GM19043 (cell line): Measurements from ENCODE around the gene ACOT12.
"Not testable (repeated sequence)": the region's sequence is repeated elsewhere in the genome, so short reads cannot be mapped to it uniquely, and the experiment has no call there.

Experiments used
- ATAC-seq: cut with Tn5 transposase; IDR thresholded peaks from one replicate; pipeline ENCODE4 v1.9.1; 2021; ENCODE audit warnings: low read depth; ENCODE audit not compliant: unreplicated experiment

Gene ACOT12

DNA sequence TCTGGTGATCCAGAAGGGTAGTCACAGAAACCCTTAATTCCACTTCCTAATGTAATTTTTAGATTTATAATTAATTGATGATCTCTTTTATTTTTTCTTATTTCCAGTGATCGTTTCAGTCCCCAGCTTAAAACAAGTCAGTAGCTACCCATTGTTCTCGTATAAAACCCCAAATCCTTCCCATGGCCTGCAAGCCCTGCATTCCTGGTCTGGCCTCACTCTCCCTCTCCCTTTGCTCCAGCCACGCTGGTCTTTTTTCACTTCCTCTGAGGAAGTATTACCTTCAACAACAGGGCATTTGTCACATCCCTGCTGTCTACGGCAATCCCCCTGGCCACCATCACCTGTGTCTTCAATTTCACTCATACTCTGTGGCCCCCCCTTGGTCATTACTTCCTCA is 44.8 kb downstream of the ACOT12 start:
- ATAC-seq, result no peak

DNA sequence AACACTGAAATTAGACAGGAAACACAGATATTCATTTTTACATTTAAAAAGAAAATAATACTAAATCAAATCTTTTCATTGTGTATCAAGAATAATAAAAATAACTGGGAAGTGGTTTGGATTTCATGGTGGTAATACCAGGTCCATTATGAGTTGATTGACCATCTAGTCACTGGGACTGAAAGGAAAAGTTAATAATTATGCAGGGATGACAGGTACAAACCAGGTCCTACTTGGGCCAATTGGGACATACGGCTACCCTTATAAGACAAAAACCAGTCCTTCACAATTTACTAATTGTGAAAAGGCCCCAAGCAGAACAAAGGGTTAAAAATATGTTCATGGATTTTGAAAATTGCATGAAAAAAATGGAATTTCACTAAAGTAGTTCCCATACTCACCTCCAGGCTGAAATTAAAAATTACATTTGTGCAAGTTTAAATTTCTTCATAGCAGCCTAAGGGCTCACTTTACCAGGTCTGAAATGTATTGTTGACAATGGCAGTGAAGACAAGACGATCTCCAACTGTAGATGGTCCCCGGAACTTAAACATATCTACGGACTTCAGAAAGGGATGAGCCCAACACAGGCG is 48.4 kb downstream of the ACOT12 start:
- ATAC-seq, result no peak

DNA sequence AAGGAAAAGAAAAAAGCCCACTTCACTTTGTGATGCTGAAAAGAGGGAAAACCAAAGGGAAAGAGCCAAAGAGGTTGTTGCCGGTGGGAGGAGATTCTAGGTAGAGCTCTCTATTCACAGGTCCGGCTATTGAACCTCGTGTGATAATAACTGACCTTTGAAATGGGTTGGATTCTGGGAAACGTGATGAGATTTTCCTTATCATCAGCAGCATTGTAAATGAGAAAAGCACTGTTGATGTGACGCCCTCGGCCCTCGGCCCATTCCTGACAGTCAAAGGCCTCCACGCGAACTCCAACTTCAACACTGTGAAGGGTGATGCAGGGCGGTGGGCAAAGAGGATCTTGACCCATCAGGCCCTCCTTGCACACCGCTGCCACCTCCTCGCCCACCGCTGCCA is 49.2 kb downstream of the ACOT12 start:
- ATAC-seq, result no peak

DNA sequence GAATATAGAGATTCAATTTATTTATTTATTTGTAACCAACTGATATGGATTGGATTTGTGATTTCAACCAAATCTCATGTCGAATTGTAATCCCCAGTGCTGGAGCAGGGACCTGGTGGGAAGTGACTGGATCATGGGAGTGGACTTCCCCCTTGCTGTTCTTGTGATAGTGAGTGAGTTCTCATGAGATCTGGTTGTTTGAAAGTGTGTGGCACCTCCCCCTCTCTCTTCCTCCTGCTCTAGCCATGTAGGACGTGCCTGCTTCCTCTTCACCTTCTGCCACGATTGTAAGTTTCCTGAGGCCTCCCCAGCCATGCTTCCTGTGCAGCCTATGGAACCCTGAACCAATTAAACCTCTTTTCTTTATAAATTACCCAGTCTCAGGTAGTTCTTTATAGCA is 55.7 kb downstream of the ACOT12 start:
- ATAC-seq, result not testable (repeated sequence)

DNA sequence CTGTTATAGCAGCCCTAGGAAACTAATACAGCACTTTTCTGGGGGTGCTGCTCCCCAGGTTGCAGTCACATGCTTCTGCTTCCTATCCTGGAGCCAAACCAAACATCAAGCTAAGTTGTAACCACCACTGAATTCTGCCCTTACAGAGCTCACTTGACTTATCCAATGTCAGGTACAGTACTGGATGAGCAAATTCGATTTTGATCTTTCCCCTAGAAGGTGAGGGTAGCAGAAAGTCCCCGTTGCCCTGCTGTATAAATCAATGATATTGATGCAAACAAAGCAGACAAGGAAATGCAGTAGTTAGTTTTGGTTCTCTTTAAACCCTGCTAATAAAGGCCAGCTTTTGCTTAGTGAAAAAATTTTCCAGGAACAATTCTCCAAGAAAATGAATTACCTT is 56.1 kb downstream of the ACOT12 start:
- no peak for ATAC-seq

DNA sequence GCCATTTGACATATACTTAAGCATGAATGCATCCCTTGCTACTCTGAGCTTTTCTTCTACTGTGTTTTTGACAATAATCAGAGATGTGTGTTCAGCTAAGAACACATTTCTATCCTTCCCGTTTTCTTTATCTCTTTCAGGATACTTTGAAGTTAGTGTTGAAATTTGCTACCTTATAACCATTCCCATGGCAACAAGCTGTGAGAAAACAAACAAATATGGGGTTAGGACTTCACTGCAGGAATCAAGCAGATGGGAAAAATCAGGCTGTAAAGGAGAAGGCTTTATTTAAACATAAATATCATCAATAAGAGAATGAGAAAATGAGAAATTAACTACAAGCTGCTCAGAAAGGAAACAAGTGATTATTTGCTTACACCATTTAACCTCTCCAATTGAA is 57.4 kb downstream of the ACOT12 start:
- no peak for ATAC-seq

DNA sequence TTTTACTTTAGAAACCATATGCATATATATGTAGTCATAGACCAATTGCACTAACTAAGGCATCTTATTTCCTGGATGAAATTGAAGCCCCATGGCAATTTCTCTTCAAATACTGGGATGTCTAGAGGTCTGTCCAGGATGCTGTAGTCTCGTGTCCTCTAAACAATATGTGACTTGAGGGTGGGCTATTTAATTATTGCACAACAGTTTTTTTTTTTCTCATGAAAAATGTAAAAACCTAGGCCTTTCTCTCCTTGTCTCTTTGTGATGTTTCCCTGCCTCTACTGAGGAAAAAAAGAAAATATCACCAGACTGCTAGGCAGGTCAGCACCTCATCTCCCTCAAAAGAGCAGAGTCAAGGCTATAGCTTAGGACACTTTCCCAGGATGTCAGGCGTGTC is 58.0 kb downstream of the ACOT12 start:
- ATAC-seq, result no peak

DNA sequence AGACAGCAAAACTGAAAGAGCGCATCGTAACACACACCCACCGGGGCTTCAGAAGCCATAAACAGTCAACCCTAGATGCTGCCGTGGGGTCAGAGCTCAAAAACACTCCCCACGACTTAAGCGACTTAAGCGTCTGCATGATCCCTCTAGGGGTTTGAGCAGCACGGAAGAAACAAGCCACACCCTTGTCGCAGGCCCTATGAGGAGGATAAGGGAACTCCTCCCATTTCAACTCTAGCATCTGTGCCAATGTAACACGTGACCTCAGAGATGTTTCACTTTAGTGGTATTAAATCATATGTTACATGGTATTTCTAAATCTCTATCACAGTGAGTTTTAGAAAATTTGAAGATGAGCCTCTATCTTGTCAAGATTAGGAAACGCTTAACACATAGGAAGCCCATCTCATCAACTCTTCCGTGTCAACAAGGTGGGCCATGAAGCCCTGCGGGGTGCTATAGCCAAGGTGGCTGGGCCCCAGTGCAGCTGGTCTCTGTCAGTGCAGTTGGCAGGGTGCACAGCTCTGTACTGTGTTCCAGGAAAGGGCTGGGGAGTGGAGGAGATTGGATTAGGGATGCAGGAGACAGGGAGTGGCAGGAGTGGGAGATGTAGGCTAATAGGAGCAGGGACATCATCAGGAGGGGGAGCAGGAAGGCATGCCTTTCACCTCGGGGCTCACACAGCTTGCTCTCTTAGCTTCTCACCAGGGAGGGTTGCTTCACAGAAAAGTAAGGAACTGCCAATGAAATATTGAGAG is 59.5 kb downstream of the ACOT12 start:
- no peak for ATAC-seq

DNA sequence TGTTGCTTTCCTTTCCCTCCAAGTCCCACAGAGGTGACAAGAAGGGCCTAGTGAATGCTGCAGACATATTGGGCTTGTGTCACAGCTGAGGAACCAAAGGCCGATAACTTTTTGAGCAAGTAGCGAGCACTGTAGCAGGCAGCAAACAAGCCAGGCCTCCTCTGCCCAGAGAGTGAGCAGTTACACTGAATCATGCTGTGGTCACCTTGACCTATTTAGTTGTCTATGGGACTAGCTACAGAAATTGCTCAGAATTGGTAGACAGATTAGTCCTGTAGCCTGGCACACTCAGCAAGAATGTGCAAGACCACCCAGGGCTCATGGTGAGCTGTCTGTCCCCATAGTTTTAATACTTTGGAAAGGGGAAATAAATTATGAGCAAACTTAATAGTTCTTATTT is 67.4 kb downstream of the ACOT12 start:
- ATAC-seq, result no peak

DNA sequence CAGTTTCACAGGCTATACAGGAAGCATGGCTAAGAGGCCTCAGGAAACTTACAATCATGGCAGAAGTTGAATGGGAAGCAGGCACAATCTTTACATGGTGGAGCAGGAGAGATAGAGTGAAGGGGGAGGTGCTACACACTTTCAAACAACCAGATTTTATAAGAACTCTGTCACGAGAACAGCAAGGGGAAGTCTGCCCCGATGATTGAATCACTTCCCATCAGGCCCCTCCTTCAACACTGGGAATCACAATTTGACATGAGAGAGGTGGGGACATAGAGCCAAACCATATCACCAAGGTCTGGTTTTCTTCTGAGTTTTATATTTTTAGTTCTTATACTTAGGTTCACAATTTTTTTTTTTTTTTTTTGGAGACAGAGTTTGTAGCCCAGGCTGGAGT is 76.4 kb downstream of the ACOT12 start:
- no peak for ATAC-seq

DNA sequence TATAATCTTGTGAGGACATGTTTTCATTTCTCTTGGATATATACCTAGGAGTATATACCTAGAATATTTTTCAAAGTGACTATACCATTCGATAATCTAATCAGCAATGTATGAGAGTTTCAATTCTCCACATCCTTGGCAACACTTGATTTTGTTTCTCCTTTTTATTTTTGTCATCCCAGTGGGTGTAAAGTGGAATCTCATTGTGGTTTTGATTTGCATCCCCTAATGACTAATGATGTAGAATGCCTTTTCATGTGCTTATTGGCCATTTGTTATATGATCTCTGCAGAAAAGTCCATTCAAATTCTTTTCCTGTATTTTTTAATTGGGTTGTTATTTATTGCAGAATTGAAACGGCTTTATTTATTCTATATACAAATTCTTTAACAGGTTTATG is 77.4 kb downstream of the ACOT12 start:
- ATAC-seq, result no peak

DNA sequence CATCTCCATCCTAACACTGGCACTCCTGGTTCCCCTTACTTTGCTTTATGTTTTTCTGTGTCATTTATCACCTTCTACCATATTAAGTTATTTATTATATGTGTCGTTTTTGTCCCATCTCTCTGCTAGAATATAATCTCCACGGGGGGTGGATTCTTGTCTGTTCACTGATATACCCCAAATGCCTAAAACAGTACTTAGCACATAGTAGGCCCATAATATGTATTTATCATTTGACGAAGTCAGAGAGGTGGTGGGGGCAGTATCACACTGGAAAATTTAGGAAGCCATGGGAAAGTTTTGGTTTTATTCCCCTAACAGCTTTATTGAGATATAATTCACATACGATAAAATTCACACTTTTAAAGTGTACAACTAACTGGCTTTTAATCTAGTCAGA is 78.1 kb downstream of the ACOT12 start:
- no peak for ATAC-seq

DNA sequence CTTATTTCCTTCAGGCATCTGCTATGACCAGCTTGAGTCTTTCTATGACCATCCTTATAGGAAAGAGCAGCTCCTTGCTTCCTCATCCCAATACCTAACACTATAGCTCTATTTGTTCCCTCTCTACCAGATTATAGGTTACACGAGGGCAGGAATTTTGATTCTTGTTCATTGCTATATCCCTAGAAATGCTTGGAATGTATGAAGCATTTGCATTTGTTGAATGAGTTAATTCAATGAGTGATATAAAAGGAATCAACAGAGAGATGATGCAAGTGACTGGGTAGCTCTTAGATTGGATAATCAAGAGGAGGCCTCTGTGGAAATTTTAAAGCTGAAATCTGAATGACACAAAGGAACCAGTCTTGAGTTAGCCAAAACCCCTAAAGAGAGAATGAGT is 78.6 kb downstream of the ACOT12 start:
- ATAC-seq, result no peak

DNA sequence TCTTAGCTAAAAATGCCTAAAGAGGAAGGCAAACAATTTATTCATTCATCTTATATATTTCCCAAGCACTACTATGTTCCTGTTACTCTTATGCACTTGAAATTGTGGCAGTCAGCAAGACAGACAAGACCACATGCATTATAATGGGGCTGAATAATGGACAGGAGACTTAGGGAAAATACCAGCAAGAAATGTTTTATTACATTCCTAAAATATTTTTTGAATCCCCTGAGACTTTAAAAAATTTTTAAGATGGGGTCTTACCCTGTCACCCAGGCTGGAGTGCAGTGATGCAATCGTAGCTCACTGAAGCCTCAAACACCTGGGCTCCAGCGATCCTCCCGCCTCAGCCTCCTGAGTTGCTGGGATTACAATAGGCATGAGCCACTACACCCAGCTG is 79.4 kb downstream of the ACOT12 start:
- no peak for ATAC-seq

DNA sequence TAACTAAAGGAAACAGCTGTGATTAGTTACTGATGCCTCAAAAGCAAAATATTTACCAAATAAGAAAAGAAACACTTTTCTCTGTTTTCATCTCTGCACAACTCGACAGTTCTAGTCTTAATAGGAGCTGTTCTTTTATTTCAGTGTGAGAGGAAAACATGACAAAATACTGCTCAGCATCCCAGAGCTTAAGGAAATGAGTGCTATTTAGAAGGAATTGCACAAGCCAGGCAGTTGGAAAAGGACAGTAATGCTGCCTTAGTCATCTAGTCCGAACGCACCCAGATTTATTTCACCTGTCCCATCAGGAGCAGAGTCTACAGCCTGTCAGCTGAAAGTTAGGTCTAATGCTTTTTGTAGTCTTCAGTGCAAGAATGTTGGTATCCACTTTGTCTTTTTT is 80.2 kb downstream of the ACOT12 start:
- no peak for ATAC-seq

DNA sequence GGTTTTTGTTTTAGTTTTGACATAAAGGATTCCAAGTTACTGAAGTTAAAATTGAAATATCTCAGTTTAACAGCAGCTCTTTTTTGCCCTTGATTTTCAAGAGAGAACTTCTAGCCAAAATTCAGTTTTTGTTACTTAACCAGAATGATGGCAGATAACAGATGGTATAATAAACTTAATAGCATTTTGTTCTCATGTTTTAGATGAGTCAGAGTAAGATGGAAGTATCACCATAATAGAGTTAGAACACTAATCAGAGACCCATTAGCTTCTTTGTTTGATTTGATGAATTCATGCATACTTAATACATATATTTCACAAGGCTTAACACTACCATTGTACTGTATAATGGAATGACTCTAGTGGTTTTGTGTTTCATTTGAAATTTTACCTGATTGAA is 80.7 kb downstream of the ACOT12 start:
- no peak for ATAC-seq

DNA sequence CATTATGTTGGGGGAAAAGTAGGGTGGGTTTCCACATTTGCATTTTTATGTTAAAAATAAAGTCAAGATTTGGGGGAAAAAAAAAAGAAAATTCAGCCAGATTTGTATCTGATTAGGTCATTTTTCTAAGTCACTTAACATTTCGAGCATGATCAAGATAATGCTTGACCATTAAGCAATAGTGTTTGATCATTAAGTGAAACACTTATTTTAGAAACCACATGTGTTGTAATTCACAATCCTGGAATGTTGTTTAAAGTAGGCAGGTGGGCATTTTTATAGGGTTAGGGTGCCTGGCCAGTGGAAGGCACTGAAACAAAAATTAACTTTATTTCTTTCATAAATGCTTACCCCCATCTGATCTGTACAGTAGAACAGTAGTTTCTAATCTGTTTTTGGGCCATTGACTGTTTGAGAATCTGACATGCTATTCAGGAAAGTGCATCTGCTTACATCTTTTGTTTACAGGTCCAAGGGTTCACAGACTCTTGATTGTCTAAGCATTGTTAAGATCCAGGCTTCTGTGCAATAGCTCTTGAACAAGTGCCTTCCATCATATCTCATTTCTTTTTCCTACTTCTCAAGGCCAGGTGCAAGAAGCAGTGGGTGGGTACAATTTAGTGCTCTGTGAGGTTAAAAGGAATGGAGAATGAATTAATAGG is 83.4 kb downstream of the ACOT12 start:
- no peak for ATAC-seq

DNA sequence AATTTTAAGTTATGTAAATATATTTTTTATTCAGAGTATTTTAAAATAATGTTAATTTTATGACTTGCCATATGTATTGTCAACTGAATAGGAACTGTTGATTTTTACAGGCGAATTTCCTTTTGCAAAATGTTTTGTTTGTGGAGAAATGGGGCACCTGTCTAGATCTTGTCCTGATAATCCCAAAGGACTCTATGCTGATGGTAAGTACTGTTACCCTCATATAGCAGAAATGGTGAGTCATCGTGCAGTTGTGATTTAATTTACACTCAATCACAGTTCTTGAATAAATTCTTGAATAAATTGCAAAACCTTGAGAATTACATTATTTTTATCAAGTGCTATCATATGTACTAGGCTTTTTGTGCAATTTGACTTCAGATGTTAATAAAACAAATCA is 85.1 kb downstream of the ACOT12 start:
- ATAC-seq, result no peak

DNA sequence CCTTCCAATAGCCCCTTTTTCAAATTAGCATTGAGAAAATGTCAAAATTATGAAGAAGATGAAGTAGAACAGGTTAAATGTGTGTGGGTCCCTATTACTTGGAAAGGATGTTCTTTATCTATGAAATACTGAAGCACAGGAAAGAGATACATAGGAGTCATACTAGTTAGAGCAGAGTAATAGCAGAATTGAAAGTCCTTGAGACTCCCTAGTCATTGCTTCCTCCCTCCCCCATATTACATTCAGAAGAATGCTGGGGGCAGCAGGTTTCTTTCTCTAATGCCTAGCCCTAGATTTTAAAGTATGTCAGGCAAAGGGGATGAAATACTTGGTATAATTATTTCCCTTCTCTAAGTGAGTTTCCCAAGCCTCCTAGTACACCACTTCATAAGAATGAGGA is 88.1 kb downstream of the ACOT12 start:
- no peak for ATAC-seq

DNA sequence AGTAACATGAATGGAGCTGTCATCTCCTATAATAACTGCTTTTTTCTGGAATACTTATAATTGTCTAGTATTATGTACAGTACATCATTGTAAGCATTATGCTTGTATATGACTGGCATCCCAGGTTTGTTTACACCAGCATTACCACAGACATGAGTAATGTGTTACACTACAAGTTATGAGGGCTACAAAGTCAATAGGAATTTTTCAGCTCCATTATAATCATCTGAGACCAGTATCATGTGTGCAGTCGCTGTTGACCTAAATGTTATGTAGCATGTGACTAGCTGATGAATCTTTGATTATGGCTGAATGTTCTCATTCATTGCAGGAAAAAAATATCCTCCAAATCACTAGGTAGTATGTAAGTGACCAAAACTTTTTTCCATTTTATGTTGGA is 90.4 kb downstream of the ACOT12 start:
- ATAC-seq, result no peak

DNA sequence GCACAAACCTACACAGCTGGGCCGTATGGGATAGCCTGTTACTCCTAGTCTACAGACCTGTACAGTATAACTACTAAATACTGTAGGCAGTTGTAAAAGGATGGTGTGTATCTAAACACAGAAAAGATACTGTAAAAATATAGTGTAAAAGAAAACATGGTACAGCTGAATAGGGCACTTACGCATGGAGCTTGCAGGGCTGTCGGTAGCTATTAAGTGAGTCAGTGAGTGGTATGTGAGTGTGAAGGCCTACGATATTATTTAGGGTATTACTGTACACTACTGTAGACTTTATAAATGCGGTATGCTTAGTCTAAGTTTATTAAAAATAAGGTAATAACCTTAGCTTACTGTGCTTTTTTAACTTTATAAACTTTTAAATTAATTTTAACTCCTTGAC is 91.3 kb downstream of the ACOT12 start:
- no peak for ATAC-seq
